Measurements from ENCODE around the gene RNF130. TPM values are rescaled to one million over a fixed set of nuclear protein-coding genes. Genes with fewer than 3 reads are reported as not detected.

The RNF130 gene
- total RNA-seq, 1 donor from 2014 or later: 104 TPM

GRCh38 chr5:179914032-179914755 is 157.4 kb downstream of the RNF130 start:
- no peak for DNase-seq
- H3K4me3 Mint-ChIP-seq (ENCODE audit: unreplicated experiment): no peak overlapping the region
- H3K9me3 Mint-ChIP-seq (ENCODE audit: unreplicated experiment): peaks cover 1% of the 10 kb centered on the region
- TF ChIP-seq CTCF (IDR thresholded peaks at IDR 0.05; ENCODE audit: partially characterized antibody, unreplicated experiment): no peak
- H3K4me1 Mint-ChIP-seq (ENCODE audit: low read depth, unreplicated experiment): peaks cover 5% of the 10 kb centered on the region
- H3K36me3 Mint-ChIP-seq (ENCODE audit: unreplicated experiment): no peaks in the 10 kb centered on the region
- no peak overlapping the region for H3K27ac Mint-ChIP-seq (ENCODE audit: unreplicated experiment)
- H3K27me3 Mint-ChIP-seq (ENCODE audit: unreplicated experiment): peaks cover 2% of the 10 kb centered on the region

GRCh38 chr5:179913461-179913860 is 158.1 kb downstream of the RNF130 start:
- Mint-ChIP-seq H3K27me3 (ENCODE audit: unreplicated experiment) (peaks cover 5% of the 10 kb centered on the region), H3K27ac (ENCODE audit: unreplicated experiment) (no peak overlapping the region), H3K4me3 (ENCODE audit: unreplicated experiment) (no peak overlapping the region), H3K36me3 (ENCODE audit: unreplicated experiment) (no peaks in the 10 kb centered on the region), H3K9me3 (ENCODE audit: unreplicated experiment) (peaks cover 1% of the 10 kb centered on the region), H3K4me1 (ENCODE audit: low read depth, unreplicated experiment) (peaks cover 5% of the 10 kb centered on the region)
- no peak for DNase-seq
- no peak for TF ChIP-seq CTCF (IDR thresholded peaks at IDR 0.05; ENCODE audit: partially characterized antibody, unreplicated experiment)

DNA sequence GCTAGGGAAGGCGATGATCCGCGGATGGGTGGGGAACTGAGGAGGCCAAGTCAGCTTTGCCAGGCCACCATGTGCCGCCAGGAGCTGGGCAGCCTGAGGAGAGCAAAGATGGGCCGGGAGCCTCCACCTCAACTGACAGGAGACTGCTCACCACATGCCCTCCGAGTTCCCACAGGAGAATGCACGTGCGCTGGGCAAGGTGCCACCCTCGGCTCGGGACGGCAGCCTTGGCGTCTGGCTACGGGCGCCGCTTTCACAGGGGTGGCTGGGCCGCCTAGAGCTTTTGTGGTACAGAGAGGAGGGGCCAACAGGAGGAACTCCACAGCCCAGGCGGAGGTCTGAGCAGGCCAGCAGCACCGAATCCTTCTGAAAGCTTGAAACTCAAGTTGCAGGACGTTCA is 158.6 kb downstream of the RNF130 start:
- Mint-ChIP-seq H3K4me1 (ENCODE audit: low read depth, unreplicated experiment) (peaks cover 5% of the 10 kb centered on the region), H3K27me3 (ENCODE audit: unreplicated experiment) (peaks cover 6% of the 10 kb centered on the region), H3K27ac (ENCODE audit: unreplicated experiment) (no peak overlapping the region), H3K36me3 (ENCODE audit: unreplicated experiment) (no peaks in the 10 kb centered on the region), H3K9me3 (ENCODE audit: unreplicated experiment) (peaks cover 1% of the 10 kb centered on the region), H3K4me3 (ENCODE audit: unreplicated experiment) (no peak overlapping the region)
- DNase-seq: no peak
- TF ChIP-seq CTCF (IDR thresholded peaks at IDR 0.05; ENCODE audit: partially characterized antibody, unreplicated experiment): no peak

DNA sequence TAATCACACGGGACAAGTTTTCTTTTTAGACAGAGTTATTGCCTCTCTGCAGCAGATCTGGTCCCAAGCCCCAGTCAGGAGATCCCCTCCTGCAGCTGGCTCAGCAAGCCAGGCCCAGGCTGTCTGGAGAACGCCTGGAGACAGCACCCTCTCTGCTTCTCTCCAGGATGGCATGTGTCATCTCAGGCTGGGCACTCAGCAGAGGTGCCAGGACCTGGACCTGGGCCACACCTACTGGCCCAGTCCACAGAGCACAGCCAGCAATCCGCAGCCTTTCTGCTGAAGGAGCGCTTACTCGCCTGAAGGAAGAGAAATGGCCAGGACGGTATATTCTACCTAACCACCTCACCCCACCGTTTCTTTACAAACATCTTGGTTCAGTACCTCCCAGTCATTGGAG is 159.2 kb downstream of the RNF130 start:
- DNase-seq: no peak
- peaks cover 1% of the 10 kb centered on the region for H3K9me3 Mint-ChIP-seq (ENCODE audit: unreplicated experiment)
- H3K36me3 Mint-ChIP-seq (ENCODE audit: unreplicated experiment): no peaks in the 10 kb centered on the region
- peaks cover 7% of the 10 kb centered on the region for H3K27me3 Mint-ChIP-seq (ENCODE audit: unreplicated experiment)
- H3K27ac Mint-ChIP-seq (ENCODE audit: unreplicated experiment): no peak overlapping the region
- no peak for TF ChIP-seq CTCF (IDR thresholded peaks at IDR 0.05; ENCODE audit: partially characterized antibody, unreplicated experiment)
- no peak overlapping the region for H3K4me3 Mint-ChIP-seq (ENCODE audit: unreplicated experiment)
- peaks cover 5% of the 10 kb centered on the region for H3K4me1 Mint-ChIP-seq (ENCODE audit: low read depth, unreplicated experiment)

GRCh38 chr5:179909224-179909623 is 162.3 kb downstream of the RNF130 start:
- Mint-ChIP-seq H3K27ac (ENCODE audit: unreplicated experiment) (no peak overlapping the region), H3K36me3 (ENCODE audit: unreplicated experiment) (peaks cover 4% of the 10 kb centered on the region), H3K4me3 (ENCODE audit: unreplicated experiment) (no peak overlapping the region), H3K4me1 (ENCODE audit: low read depth, unreplicated experiment) (peaks cover 4% of the 10 kb centered on the region), H3K27me3 (ENCODE audit: unreplicated experiment) (peaks cover 9% of the 10 kb centered on the region), H3K9me3 (ENCODE audit: unreplicated experiment) (peaks cover 6% of the 10 kb centered on the region)
- no peak for TF ChIP-seq CTCF (IDR thresholded peaks at IDR 0.05; ENCODE audit: partially characterized antibody, unreplicated experiment)
- no peak for DNase-seq
